Measurements from ENCODE around the gene SH3BGR. TPM values are rescaled to one million over a fixed set of nuclear protein-coding genes. Genes with fewer than 3 reads are reported as not detected.

SH3BGR gene
- total RNA-seq, 2 donors from 2014 or later: 18.8 to 22.4 TPM

DNA sequence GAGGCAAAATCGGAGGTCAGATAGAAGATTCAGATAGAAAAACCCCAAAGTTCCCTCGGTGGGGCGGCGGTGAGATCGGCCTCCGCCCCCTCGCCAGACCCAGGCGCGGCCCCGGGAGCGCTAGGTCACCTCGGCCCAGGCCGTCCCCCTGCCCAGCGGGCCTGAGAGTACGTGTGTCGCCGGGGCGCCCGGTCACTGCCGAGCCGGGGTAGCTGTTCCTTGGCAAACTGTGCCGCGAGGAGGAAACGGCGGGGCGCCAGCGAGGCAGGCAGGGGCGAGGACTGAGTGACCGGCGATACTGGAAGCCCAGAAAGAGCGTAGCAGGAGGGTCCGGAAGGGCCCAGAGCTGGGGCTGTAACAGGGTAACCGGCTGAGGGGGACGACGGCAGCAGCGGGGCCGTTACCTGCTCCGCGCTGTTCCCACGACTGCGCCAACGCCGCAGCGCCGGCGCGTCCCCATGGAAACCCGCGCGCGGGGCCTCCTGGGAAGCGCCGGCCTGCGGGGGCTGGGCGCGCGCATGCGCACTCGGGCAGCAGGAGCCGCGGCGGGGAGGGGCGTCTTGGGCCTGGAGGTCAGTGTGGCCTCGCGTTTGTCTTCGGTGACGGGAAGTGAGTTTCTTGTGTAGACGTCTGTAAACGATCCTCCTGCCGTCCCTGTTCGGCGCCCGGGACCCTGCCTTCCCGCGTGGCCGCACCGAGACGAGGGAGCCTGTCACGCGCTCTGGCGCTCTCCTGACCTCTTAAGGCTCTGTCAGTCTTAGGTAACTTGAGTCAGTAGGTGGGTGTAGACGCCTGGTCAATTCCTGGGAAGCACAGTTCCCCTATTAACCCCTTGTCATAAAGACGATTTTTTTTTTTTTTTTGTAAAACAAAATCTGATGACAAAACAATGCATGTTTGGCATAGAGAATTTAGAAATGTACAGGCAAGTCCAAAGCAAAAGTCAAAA, 6.2 kb upstream of the SH3BGR start, which contains the start of gene LCA5L:
LCA5L (minus strand) TSS at position 458 of the 949 bp plus-strand sequence. CDS start 17,285 bp downstream, outside the sequence.
- H3K36me3 Mint-ChIP-seq (ENCODE audit: low read depth): peaks cover 8% of the 10 kb centered on the region
- peaks cover 11% of the 10 kb centered on the region for H3K9me3 ChIP-seq (ENCODE audit: control insufficient read depth, low read length)
- peaks cover 41% of the 10 kb centered on the region for H3K4me1 Mint-ChIP-seq
- H3K27me3 Mint-ChIP-seq (ENCODE audit: insufficient read depth): peaks cover 2% of the 10 kb centered on the region
- TF ChIP-seq, protein P1, sequence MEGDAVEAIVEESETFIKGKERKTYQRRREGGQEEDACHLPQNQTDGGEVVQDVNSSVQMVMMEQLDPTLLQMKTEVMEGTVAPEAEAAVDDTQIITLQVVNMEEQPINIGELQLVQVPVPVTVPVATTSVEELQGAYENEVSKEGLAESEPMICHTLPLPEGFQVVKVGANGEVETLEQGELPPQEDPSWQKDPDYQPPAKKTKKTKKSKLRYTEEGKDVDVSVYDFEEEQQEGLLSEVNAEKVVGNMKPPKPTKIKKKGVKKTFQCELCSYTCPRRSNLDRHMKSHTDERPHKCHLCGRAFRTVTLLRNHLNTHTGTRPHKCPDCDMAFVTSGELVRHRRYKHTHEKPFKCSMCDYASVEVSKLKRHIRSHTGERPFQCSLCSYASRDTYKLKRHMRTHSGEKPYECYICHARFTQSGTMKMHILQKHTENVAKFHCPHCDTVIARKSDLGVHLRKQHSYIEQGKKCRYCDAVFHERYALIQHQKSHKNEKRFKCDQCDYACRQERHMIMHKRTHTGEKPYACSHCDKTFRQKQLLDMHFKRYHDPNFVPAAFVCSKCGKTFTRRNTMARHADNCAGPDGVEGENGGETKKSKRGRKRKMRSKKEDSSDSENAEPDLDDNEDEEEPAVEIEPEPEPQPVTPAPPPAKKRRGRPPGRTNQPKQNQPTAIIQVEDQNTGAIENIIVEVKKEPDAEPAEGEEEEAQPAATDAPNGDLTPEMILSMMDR (conservative IDR thresholded peaks at IDR 0.05): no peak
- H3K36me3 ChIP-seq (ENCODE audit: control insufficient read depth, insufficient read depth, low read length): no peaks in the 10 kb centered on the region
- peak within 1 kb of the TSS; percentile 78 for H3K4me3 Mint-ChIP-seq
- DNase-seq: peak; percentile 97
- H3K4me3 ChIP-seq (ENCODE audit: low read length): peak within 1 kb of the TSS; percentile 94
- peaks cover 4% of the 10 kb centered on the region for H3K4me1 ChIP-seq (ENCODE audit: control insufficient read depth, insufficient read depth, low read length)
- 0 to 1% methylated on average over 21 to 83 of the region's 83 CpGs for WGBS, 2 experiments (ENCODE audit: insufficient coverage in 1 of 2, insufficient read length in 1 of 2)
- H3K27ac ChIP-seq (ENCODE audit: low read depth, low read length): peak within 1 kb of the TSS; percentile 77
- H3K9ac ChIP-seq (ENCODE audit: extremely low read depth, low read length, poor library complexity, severe bottlenecking): peak within 1 kb of the TSS; percentile 93
- H3K27ac Mint-ChIP-seq: peak within 1 kb of the TSS; percentile 94
- H3K9me3 Mint-ChIP-seq: no peaks in the 10 kb centered on the region
- H3K27me3 ChIP-seq (ENCODE audit: control insufficient read depth, insufficient read depth, low read length, poor library complexity, severe bottlenecking): no peaks in the 10 kb centered on the region

DNA sequence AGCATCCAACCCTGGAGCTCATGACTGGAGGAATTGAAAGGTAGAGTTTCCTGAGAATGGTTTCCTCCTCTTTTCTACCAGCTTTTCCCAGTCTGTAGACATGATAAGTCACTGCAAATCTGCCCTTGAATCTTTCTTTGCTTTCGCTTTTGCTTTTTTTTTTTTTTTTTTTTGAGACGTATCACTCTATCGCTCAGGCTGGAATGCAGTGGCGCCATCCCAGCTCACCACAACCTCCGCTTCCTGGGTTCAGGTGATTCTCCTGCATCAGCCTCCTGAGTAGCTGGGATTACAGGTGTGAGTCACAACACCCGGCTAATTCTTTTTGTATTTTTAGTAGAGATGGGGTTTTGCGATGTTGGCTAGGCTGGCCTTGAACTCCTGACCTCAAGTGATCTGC, 4.5 kb upstream of the SH3BGR start:
- Mint-ChIP-seq H3K4me1 (peaks cover 49% of the 10 kb centered on the region), H3K36me3 (ENCODE audit: low read depth) (peaks cover 8% of the 10 kb centered on the region), H3K27me3 (ENCODE audit: insufficient read depth) (peaks cover 2% of the 10 kb centered on the region), H3K4me3 (no peak overlapping the region), H3K27ac (no peak overlapping the region), H3K9me3 (no peaks in the 10 kb centered on the region)
- no peak for DNase-seq
- no peak overlapping the region for H3K27ac ChIP-seq (ENCODE audit: low read depth, low read length)
- H3K4me1 ChIP-seq (ENCODE audit: control insufficient read depth, insufficient read depth, low read length): peaks cover 4% of the 10 kb centered on the region
- H3K9me3 ChIP-seq (ENCODE audit: control insufficient read depth, low read length): peaks cover 11% of the 10 kb centered on the region
- H3K36me3 ChIP-seq (ENCODE audit: control insufficient read depth, insufficient read depth, low read length): no peaks in the 10 kb centered on the region
- no peak overlapping the region for H3K9ac ChIP-seq (ENCODE audit: extremely low read depth, low read length, poor library complexity, severe bottlenecking)
- TF ChIP-seq, protein P1 (conservative IDR thresholded peaks at IDR 0.05): no peak
- 98 to 100% methylated on average over 3 to 7 of the region's 7 CpGs for WGBS, 2 experiments (ENCODE audit: insufficient coverage in 1 of 2, insufficient read length in 1 of 2)
- no peaks in the 10 kb centered on the region for H3K27me3 ChIP-seq (ENCODE audit: control insufficient read depth, insufficient read depth, low read length, poor library complexity, severe bottlenecking)
- H3K4me3 ChIP-seq (ENCODE audit: low read length): no peak overlapping the region

DNA sequence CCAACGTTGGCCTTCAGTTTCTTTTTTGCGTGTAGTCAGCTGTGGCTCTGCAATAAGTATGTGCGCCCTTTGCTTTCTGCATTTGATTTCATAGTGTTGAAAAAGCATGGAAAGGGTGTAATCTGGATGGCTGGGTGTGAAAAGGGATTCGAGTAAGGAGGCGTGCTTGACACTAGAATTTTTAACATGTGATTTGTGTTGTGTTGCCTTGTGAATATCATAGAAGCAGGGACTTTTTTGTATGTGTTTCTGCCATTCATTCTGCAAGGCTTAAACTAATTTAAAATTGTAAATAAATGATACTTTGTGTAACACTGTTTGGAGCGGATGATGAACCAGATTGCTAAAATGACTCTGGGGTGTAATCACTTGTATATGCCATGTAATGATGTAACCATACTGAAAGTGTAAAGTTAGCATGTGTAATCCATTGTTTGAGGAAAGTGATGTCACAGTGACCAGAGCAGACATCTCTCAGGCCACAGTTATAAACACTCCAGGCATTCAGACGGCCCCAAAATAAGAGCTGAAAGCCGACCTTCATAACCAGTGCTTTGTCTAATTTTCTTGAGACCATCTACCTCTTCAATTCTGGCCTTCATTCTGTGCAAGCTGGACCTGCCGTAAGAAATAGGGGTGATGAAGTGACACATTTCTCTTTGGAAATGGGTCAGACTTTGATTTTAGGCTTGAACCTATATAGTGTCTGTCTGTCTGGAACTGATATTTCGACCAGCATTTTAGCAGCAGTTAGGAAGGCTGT, 618 bp downstream of the SH3BGR start:
- Histone ChIP-seq H3K9me3 (ENCODE audit: control insufficient read depth, low read length) (peaks cover 7% of the 10 kb centered on the region), H3K9ac (ENCODE audit: extremely low read depth, low read length, poor library complexity, severe bottlenecking) (no peak overlapping the region), H3K27ac (ENCODE audit: low read depth, low read length) (peak overlapping the region; percentile 25), H3K4me3 (ENCODE audit: low read length) (peak overlapping the region; percentile 62), H3K27me3 (ENCODE audit: control insufficient read depth, insufficient read depth, low read length, poor library complexity, severe bottlenecking) (no peaks in the 10 kb centered on the region), H3K4me1 (ENCODE audit: control insufficient read depth, insufficient read depth, low read length) (peaks cover 13% of the 10 kb centered on the region), H3K36me3 (ENCODE audit: control insufficient read depth, insufficient read depth, low read length) (no peaks in the 10 kb centered on the region)
- H3K4me1 Mint-ChIP-seq: peaks cover 48% of the 10 kb centered on the region
- no peaks in the 10 kb centered on the region for H3K36me3 Mint-ChIP-seq (ENCODE audit: low read depth)
- H3K27me3 Mint-ChIP-seq (ENCODE audit: insufficient read depth): no peaks in the 10 kb centered on the region
- no peaks in the 10 kb centered on the region for H3K9me3 Mint-ChIP-seq
- TF ChIP-seq, protein P1 (conservative IDR thresholded peaks at IDR 0.05): no peak
- WGBS, 2 experiments (ENCODE audit: insufficient coverage in 1 of 2, insufficient read length in 1 of 2): 64 to 84% methylated on average over 7 to 10 of the region's 10 CpGs
- DNase-seq: no peak
- H3K4me3 Mint-ChIP-seq: peak overlapping the region; percentile 47
- H3K27ac Mint-ChIP-seq: peak overlapping the region; percentile 90
